ENCODE results near the gene LAIR2.

DNA sequence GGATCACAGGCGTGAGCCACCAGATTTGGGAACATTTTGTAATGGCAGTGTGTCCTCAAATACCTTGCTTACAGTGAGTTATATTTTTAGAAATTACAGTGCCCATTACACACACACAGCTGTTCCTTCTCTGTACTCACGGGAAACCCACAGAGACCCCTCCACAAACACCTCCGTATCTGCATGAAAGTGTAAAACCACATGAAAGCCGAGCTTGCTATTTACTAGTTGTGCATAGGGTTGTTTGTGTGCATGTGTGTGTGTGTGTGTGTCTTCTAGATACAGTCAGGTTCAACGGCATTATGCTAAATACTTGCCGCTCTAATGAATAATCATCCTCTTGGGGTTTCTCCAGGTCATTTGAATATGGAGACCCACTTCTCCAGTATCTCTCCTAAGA, 48.7 kb downstream of the LAIR2 start:
- TF ChIP-seq, protein P1, sequence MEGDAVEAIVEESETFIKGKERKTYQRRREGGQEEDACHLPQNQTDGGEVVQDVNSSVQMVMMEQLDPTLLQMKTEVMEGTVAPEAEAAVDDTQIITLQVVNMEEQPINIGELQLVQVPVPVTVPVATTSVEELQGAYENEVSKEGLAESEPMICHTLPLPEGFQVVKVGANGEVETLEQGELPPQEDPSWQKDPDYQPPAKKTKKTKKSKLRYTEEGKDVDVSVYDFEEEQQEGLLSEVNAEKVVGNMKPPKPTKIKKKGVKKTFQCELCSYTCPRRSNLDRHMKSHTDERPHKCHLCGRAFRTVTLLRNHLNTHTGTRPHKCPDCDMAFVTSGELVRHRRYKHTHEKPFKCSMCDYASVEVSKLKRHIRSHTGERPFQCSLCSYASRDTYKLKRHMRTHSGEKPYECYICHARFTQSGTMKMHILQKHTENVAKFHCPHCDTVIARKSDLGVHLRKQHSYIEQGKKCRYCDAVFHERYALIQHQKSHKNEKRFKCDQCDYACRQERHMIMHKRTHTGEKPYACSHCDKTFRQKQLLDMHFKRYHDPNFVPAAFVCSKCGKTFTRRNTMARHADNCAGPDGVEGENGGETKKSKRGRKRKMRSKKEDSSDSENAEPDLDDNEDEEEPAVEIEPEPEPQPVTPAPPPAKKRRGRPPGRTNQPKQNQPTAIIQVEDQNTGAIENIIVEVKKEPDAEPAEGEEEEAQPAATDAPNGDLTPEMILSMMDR (IDR thresholded peaks at IDR 0.05; ENCODE audit: poor library complexity) = no peak
- no peak for TF ChIP-seq EZH2 (IDR thresholded peaks at IDR 0.05; ENCODE audit: borderline replicate concordance)
- no peak for TF ChIP-seq EZH2phosphoT487 (IDR thresholded peaks at IDR 0.05; ENCODE audit: low read depth, severe bottlenecking, unreplicated experiment)

Measured in hepatocyte (in vitro differentiated cells).